Neutrophil (primary cell): ENCODE data around the gene GRK4.
A peak's percentile ranks its signal among the peaks of the same experiment; 100 is the strongest.

Experiments
- H3K27ac ChIP-seq: fragments of 200-600 bp; sonication (generic); 2 replicates; pipeline ENCODE4 v1.5.1; 2016; ENCODE audit warnings: mild to moderate bottlenecking, moderate library complexity
- H3K27me3 ChIP-seq: fragments of 200-600 bp; sonication (generic); 2 replicates; pipeline ENCODE4 v1.6.0; 2016; ENCODE audit warnings: mild to moderate bottlenecking
- H3K36me3 ChIP-seq: fragments of 200-600 bp; sonication (generic); 2 replicates; pipeline ENCODE4 v1.5.1; 2017
- H3K4me1 ChIP-seq, 2 experiments: fragments of 200-600 bp in 1 of 2; sonication (generic) in 1 of 2; 1 replicate in 1 of 2; 2 replicates in 1 of 2; pipeline versions ENCODE4 v1.5.1 to v1.6.1; 2013 to 2016; ENCODE audit warnings: low read depth in 1 of 2, low read length in 1 of 2, mild to moderate bottlenecking in 1 of 2, moderate library complexity in 1 of 2; ENCODE audit not compliant: control insufficient read depth in 1 of 2, insufficient read depth in 1 of 2
- H3K4me3 ChIP-seq, 2 experiments: fragments of 200-600 bp in 1 of 2; sonication (generic) in 1 of 2; 1 replicate in 1 of 2; 2 replicates in 1 of 2; pipeline ENCODE4 v1.5.1; 2013 to 2016; ENCODE audit warnings: low read depth in 1 of 2, low read length in 1 of 2, mild to moderate bottlenecking in 1 of 2, moderate library complexity in 1 of 2
- H3K9me3 ChIP-seq: fragments of 200-600 bp; sonication (generic); 2 replicates; pipeline ENCODE4 v1.5.1; 2016
- CTCF ChIP-seq: fragments of 200-600 bp; sonication (generic); IDR thresholded peaks from 2 replicates; pipeline ENCODE4 v1.5.1; 2016; ENCODE audit warnings: antibody characterized with exemption

The GRK4 gene

GRCh38 chr4:3041192-3042142, 78.1 kb downstream of the GRK4 start:
- H3K27ac ChIP-seq, result peak overlapping the region; percentile 78
- H3K9me3 ChIP-seq, result no peaks in the 10 kb centered on the region
- TF ChIP-seq CTCF, result no peak
- H3K4me3 ChIP-seq, result peak overlapping the region; percentile 51 to 67
- H3K27me3 ChIP-seq, result peaks cover 15% of the 10 kb centered on the region
- peaks cover 46 to 63% of the 10 kb centered on the region in 2 experiments for H3K4me1 ChIP-seq
- no peaks in the 10 kb centered on the region for H3K36me3 ChIP-seq

GRCh38 chr4:3042226-3042625, 78.9 kb downstream of the GRK4 start:
- H3K27ac ChIP-seq, result peak overlapping the region; percentile 78
- no peak for TF ChIP-seq CTCF
- peaks cover 49 to 68% of the 10 kb centered on the region in 2 experiments for H3K4me1 ChIP-seq
- no peaks in the 10 kb centered on the region for H3K36me3 ChIP-seq
- H3K27me3 ChIP-seq, result peaks cover 8% of the 10 kb centered on the region
- peak overlapping the region; percentile 51 to 67 for H3K4me3 ChIP-seq
- no peaks in the 10 kb centered on the region for H3K9me3 ChIP-seq

- Histone ChIP-seq H3K4me3 (no peak overlapping the region), H3K4me1 (peaks cover 45 to 64% of the 10 kb centered on the region in 2 experiments), H3K9me3 (no peaks in the 10 kb centered on the region), H3K27me3 (no peaks in the 10 kb centered on the region), H3K27ac (no peak overlapping the region), H3K36me3 (no peaks in the 10 kb centered on the region)
- TF ChIP-seq CTCF, result no peak
Measured at GRCh38 chr4:3043282-3044020, 80.1 kb downstream of the GRK4 start.

- no peaks in the 10 kb centered on the region for H3K27me3 ChIP-seq
- peak; percentile 85 for TF ChIP-seq CTCF
- H3K4me3 ChIP-seq, result peak overlapping the region in 1 of 2 experiments; percentile 34
- no peaks in the 10 kb centered on the region for H3K9me3 ChIP-seq
- H3K27ac ChIP-seq, result peak overlapping the region; percentile 83
- H3K36me3 ChIP-seq, result no peaks in the 10 kb centered on the region
- peaks cover 44 to 63% of the 10 kb centered on the region in 2 experiments for H3K4me1 ChIP-seq
Measured at GRCh38 chr4:3044870-3045819, 81.8 kb downstream of the GRK4 start.

- Histone ChIP-seq H3K9me3 (no peaks in the 10 kb centered on the region), H3K27me3 (no peaks in the 10 kb centered on the region), H3K27ac (peak overlapping the region; percentile 83), H3K36me3 (no peaks in the 10 kb centered on the region), H3K4me1 (peaks cover 43 to 57% of the 10 kb centered on the region in 2 experiments), H3K4me3 (peak overlapping the region in 1 of 2 experiments; percentile 34)
- no peak for TF ChIP-seq CTCF
Measured at GRCh38 chr4:3046162-3046561, 82.8 kb downstream of the GRK4 start.
